Measurements from ENCODE around the gene S100A2. TPM values are rescaled to one million over a fixed set of nuclear protein-coding genes. Genes with fewer than 3 reads are reported as not detected.
"Not testable (repeated sequence)": the region's sequence is repeated elsewhere in the genome, so short reads cannot be mapped to it uniquely, and the experiment has no call there.

The S100A2 gene
- total RNA-seq, 1 experiment from 2014 or later, result not detected

DNA sequence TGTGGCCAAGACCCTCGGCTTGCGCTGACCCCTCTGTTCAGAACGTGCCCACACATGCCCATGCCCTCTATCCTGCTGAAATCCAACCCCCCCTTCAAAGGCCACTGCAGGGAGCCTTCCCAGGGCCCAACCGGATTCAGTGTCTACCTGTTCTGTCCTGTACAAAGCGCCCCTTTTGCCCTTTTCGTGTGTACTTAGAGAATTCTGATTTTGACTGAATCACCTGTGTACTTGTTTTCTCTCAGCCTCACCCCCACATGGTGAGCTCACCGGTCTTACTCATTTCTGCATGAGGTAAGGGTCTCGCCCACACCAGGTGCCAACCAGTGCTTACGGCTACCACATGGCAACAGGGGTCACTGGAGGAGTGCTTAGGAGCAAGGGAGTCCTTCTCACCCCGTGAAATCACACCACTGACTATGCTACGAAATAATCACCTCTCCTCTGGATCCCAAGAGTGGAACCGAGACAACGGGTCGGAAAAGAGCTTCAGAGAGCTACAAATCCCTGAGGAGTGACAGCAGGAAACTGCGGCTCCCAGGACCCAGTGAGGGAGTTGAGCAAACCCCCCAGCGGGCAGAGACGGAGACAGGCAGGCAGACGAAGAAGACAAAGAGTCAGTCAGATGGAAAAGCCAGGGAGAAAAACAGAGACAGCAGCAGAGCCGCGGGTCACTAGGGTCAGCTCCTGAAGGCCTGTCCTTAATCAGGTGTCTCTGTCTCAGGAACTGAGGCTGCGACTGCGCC lies 2.1 kb upstream of the S100A2 start:
- H3K4me1 ChIP-seq (ENCODE audit: low read length), result peaks cover 3% of the 10 kb centered on the region; the same call in 1 of the 2 replicates
- H3K36me3 ChIP-seq (ENCODE audit: insufficient read depth, low read length), result no peaks in the 10 kb centered on the region
- H3K9me3 ChIP-seq (ENCODE audit: low read length), result no peaks in the 10 kb centered on the region
- H2AFZ ChIP-seq (ENCODE audit: low read length), result no peak overlapping the region
- DNase-seq, result peak; percentile 39
- H3K27me3 ChIP-seq (ENCODE audit: low read length), result no peaks in the 10 kb centered on the region
- H3K27ac ChIP-seq (ENCODE audit: low read length), result no peak overlapping the region
- H3K4me3 ChIP-seq (ENCODE audit: low read length), result no peak overlapping the region
- H3K9ac ChIP-seq (ENCODE audit: low read length), result no peak overlapping the region
- no peaks in the 10 kb centered on the region for H3K79me2 ChIP-seq (ENCODE audit: low read length)
- no peaks in the 10 kb centered on the region for H3K9me2 ChIP-seq (replicated peaks; ENCODE audit: insufficient read depth, low read length)
- no peak overlapping the region for H3K4me2 ChIP-seq (ENCODE audit: low read depth, low read length, poor library complexity, severe bottlenecking)
- H4K20me1 ChIP-seq (ENCODE audit: insufficient read depth, low read depth, low read length), result no peaks in the 10 kb centered on the region

DNA sequence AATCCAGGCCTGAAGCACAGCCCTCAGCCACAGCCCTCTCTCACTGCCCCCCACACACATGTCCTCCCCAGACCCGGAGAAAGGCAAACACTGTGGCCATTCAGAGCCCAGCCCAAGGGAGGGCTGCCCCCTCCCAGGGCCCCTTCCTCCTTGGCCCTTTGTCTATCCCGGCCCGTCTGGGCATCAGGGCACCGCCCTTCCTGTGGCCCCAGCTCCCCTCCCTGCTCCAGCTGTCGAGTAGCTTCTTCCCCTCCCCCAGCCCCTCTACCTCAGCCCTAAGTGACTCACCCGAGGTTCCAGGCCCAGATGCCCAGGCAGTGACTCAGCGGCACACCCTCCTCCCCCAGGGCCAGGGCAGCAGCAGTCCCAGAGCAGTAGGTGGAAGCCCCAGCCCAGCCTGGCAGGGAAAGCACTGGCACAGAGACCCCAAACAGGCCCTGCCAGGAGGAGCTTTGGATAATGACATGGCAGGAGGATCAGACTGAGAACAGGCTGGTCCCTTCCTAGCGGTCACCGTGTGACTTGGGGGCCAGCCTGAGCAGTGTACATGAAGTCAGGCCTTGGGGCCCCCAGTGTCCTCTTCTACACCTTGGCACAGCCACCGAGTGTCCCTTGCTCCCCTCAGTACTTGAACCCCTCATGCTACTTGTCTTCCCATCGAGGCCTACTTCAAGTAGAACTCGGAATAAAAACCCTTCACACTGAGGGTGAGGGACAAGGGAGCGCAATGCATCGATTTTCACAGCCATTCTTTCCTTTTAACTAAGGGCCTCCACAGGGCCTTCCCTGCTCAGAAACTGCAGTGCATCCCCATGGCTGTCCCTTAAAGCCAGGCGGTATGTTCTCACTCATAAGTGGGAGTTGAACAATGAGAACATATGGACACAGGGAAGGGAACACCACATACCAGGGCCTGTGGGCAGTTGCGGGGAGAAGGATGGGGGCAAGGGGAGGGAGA lies 1.0 kb upstream of the S100A2 start:
- no peaks in the 10 kb centered on the region for H3K9me2 ChIP-seq (replicated peaks; ENCODE audit: insufficient read depth, low read length)
- H3K9me3 ChIP-seq (ENCODE audit: low read length), result no peaks in the 10 kb centered on the region
- H3K79me2 ChIP-seq (ENCODE audit: low read length), result no peaks in the 10 kb centered on the region
- H3K4me1 ChIP-seq (ENCODE audit: low read length), result peaks cover 3% of the 10 kb centered on the region; the same call in 1 of the 2 replicates
- H2AFZ ChIP-seq (ENCODE audit: low read length), result no peak overlapping the region
- no peaks in the 10 kb centered on the region for H3K27me3 ChIP-seq (ENCODE audit: low read length)
- peak; percentile 45 for DNase-seq
- no peaks in the 10 kb centered on the region for H3K36me3 ChIP-seq (ENCODE audit: insufficient read depth, low read length)
- H4K20me1 ChIP-seq (ENCODE audit: insufficient read depth, low read depth, low read length), result no peaks in the 10 kb centered on the region
- no peak overlapping the region for H3K4me2 ChIP-seq (ENCODE audit: low read depth, low read length, poor library complexity, severe bottlenecking)
- H3K9ac ChIP-seq (ENCODE audit: low read length), result no peak overlapping the region
- no peak overlapping the region for H3K27ac ChIP-seq (ENCODE audit: low read length)
- H3K4me3 ChIP-seq (ENCODE audit: low read length), result no peak overlapping the region

DNA sequence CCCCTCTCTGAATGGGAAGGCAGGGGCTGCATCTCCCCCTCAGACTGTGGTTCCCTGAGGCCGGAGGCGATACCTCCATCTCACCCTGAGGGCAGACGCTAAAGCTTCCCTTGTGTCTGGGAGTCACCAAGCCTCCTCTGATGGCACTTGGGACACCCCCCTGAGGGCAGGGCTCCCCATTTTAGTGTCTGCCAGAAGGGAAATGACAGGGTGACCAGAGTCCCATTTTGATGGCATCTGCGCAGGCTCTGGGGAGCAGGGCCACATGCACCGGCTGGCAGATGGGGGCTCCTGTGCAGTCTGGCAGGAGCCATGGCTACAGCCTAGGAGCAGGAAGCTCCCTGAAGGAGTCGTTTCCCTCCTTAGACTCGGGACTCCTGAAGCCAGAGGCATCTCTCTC lies 1.7 kb downstream of the S100A2 start:
- H2AFZ ChIP-seq (ENCODE audit: low read length), result no peak overlapping the region
- no peaks in the 10 kb centered on the region for H4K20me1 ChIP-seq (ENCODE audit: insufficient read depth, low read depth, low read length)
- H3K4me2 ChIP-seq (ENCODE audit: low read depth, low read length, poor library complexity, severe bottlenecking), result no peak overlapping the region
- no peaks in the 10 kb centered on the region for H3K36me3 ChIP-seq (ENCODE audit: insufficient read depth, low read length)
- H3K79me2 ChIP-seq (ENCODE audit: low read length), result no peaks in the 10 kb centered on the region
- no peak for DNase-seq
- H3K4me3 ChIP-seq (ENCODE audit: low read length), result no peak overlapping the region
- H3K27me3 ChIP-seq (ENCODE audit: low read length), result no peaks in the 10 kb centered on the region
- H3K27ac ChIP-seq (ENCODE audit: low read length), result no peak overlapping the region
- peaks cover 3% of the 10 kb centered on the region; the same call in 1 of the 2 replicates for H3K4me1 ChIP-seq (ENCODE audit: low read length)
- no peak overlapping the region for H3K9ac ChIP-seq (ENCODE audit: low read length)
- no peaks in the 10 kb centered on the region for H3K9me3 ChIP-seq (ENCODE audit: low read length)
- no peaks in the 10 kb centered on the region for H3K9me2 ChIP-seq (replicated peaks; ENCODE audit: insufficient read depth, low read length)

DNA sequence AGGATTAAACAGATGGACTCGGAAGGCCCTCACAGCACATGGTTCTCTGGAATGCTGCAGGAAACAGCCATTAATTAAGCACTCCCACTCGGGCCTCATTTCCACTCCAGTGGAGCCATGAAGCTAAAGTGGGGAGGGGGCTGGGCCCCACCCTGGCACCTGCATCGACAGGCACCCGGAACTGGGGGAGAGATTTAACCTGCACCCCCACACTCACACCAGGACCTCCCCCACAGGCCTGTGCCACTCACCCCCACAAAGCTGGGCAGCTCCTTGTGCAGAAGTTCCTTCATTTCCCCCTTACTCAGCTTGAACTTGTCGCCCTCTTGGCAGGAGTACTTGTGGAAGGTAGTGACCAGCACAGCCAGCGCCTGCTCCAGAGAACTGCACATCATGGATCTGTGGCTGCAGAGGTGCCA lies 2.2 kb downstream of the S100A2 start:
- no peak overlapping the region for H3K4me3 ChIP-seq (ENCODE audit: low read length)
- H3K4me1 ChIP-seq (ENCODE audit: low read length), result no peaks in the 10 kb centered on the region
- no peak overlapping the region for H3K9ac ChIP-seq (ENCODE audit: low read length)
- no peaks in the 10 kb centered on the region for H4K20me1 ChIP-seq (ENCODE audit: insufficient read depth, low read depth, low read length)
- H3K27me3 ChIP-seq (ENCODE audit: low read length), result no peaks in the 10 kb centered on the region
- H3K9me2 ChIP-seq (replicated peaks; ENCODE audit: insufficient read depth, low read length), result no peaks in the 10 kb centered on the region
- no peaks in the 10 kb centered on the region for H3K36me3 ChIP-seq (ENCODE audit: insufficient read depth, low read length)
- H3K79me2 ChIP-seq (ENCODE audit: low read length), result no peaks in the 10 kb centered on the region
- H3K4me2 ChIP-seq (ENCODE audit: low read depth, low read length, poor library complexity, severe bottlenecking), result no peak overlapping the region
- no peak for DNase-seq
- no peak overlapping the region for H2AFZ ChIP-seq (ENCODE audit: low read length)
- no peak overlapping the region for H3K27ac ChIP-seq (ENCODE audit: low read length)
- H3K9me3 ChIP-seq (ENCODE audit: low read length), result no peaks in the 10 kb centered on the region

DNA sequence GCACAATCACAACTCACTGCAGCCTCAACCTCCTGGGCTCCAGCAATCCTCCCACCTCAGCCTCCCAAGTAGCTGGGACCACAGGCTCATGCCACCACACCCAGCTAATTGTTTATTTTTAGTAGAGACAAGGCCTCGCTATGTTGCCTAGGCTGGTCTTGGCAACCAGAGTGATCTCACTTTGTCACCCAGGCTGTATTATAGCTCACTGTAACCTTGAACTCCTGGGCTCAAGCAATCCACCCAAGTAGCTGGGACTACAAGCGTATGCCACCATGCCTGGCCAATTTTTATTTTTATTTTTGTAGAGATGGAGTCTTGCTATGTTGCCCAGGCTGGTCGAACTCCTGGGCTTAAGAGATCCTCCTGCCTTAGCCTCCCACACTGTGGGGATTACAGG lies 3.6 kb downstream of the S100A2 start:
- DNase-seq; H3K4me2 ChIP-seq (ENCODE audit: low read depth, low read length, poor library complexity, severe bottlenecking); H3K36me3 ChIP-seq (ENCODE audit: insufficient read depth, low read length); H4K20me1 ChIP-seq (ENCODE audit: insufficient read depth, low read depth, low read length); H3K27me3 ChIP-seq (ENCODE audit: low read length); H3K4me3 ChIP-seq (ENCODE audit: low read length); H3K27ac ChIP-seq (ENCODE audit: low read length); H3K9me2 ChIP-seq (replicated peaks; ENCODE audit: insufficient read depth, low read length); H3K9ac ChIP-seq (ENCODE audit: low read length); H3K9me3 ChIP-seq (ENCODE audit: low read length); H3K4me1 ChIP-seq (ENCODE audit: low read length); H2AFZ ChIP-seq (ENCODE audit: low read length); H3K79me2 ChIP-seq (ENCODE audit: low read length): not testable (repeated sequence)

DNA sequence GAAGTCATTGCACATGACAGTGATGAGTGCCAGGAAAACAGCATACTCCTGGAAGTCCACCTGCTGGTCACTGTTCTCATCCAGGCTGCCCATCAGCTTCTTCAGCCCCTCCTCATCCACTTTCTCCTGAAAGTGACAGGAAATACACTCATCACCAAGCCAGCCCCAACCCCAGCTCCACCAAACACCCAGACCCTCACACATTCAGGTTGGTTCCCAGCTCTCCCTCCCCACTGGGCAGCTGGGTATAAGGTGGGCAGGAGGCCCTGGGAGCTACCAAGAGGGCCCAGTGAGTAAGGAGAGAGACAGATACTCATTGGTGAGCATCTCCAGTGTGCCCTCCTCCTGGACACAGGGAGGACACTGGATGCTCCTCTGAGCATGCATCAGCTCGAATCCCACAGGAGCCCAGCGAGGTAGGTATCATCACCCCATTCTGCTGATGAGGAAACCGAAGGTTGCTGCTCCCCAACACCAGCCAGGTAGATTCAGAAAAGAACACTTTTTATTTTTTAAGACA lies 4.1 kb downstream of the S100A2 start:
- no peaks in the 10 kb centered on the region for H4K20me1 ChIP-seq (ENCODE audit: insufficient read depth, low read depth, low read length)
- H3K79me2 ChIP-seq (ENCODE audit: low read length), result no peaks in the 10 kb centered on the region
- H3K36me3 ChIP-seq (ENCODE audit: insufficient read depth, low read length), result no peaks in the 10 kb centered on the region
- no peak overlapping the region for H3K27ac ChIP-seq (ENCODE audit: low read length)
- DNase-seq, result no peak
- no peaks in the 10 kb centered on the region for H3K9me3 ChIP-seq (ENCODE audit: low read length)
- no peaks in the 10 kb centered on the region for H3K4me1 ChIP-seq (ENCODE audit: low read length)
- H3K4me3 ChIP-seq (ENCODE audit: low read length), result no peak overlapping the region
- no peak overlapping the region for H3K9ac ChIP-seq (ENCODE audit: low read length)
- no peaks in the 10 kb centered on the region for H3K9me2 ChIP-seq (replicated peaks; ENCODE audit: insufficient read depth, low read length)
- no peaks in the 10 kb centered on the region for H3K27me3 ChIP-seq (ENCODE audit: low read length)
- no peak overlapping the region for H2AFZ ChIP-seq (ENCODE audit: low read length)
- H3K4me2 ChIP-seq (ENCODE audit: low read depth, low read length, poor library complexity, severe bottlenecking), result no peak overlapping the region

DNA sequence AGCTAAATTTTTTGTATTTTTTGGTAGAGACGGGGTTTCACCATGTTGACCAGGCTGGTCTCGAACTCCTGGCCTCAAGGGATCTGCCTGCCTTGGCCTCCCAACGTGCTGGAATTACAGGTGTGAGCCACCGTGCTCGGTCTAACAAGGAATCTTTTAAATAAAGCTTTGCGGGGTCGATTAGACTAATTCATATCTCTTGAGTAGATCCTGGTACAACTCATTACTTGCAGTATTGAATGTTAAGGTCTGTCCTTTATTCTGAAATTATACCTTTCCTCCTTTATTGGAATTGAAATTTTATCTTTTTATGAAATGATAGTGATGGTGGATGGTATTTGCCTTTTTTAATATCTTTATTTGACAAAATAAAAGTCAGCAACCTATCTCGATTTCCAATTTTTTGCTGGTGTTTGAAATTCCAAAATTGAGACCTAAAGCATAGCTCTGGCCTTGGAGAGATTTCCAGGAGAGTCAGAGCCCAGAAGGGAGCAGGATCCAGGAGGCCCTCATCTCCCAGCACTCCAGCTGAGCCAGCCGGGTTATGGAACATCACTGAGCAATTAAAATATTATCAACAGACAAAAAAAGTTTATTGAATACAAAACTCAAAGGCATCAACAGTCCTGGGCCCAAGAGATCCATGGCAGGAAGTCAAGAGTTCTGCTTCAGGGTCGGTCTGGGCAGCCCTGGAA lies 4.7 kb downstream of the S100A2 start:
- H3K79me2 ChIP-seq (ENCODE audit: low read length), result no peaks in the 10 kb centered on the region
- no peak overlapping the region for H3K9ac ChIP-seq (ENCODE audit: low read length)
- DNase-seq, result no peak
- H3K4me3 ChIP-seq (ENCODE audit: low read length), result no peak overlapping the region
- H3K27me3 ChIP-seq (ENCODE audit: low read length), result no peaks in the 10 kb centered on the region
- no peaks in the 10 kb centered on the region for H4K20me1 ChIP-seq (ENCODE audit: insufficient read depth, low read depth, low read length)
- no peaks in the 10 kb centered on the region for H3K9me2 ChIP-seq (replicated peaks; ENCODE audit: insufficient read depth, low read length)
- H3K36me3 ChIP-seq (ENCODE audit: insufficient read depth, low read length), result no peaks in the 10 kb centered on the region
- no peak overlapping the region for H3K27ac ChIP-seq (ENCODE audit: low read length)
- no peak overlapping the region for H3K4me2 ChIP-seq (ENCODE audit: low read depth, low read length, poor library complexity, severe bottlenecking)
- no peaks in the 10 kb centered on the region for H3K4me1 ChIP-seq (ENCODE audit: low read length)
- H3K9me3 ChIP-seq (ENCODE audit: low read length), result no peaks in the 10 kb centered on the region
- no peak overlapping the region for H2AFZ ChIP-seq (ENCODE audit: low read length)

DNA sequence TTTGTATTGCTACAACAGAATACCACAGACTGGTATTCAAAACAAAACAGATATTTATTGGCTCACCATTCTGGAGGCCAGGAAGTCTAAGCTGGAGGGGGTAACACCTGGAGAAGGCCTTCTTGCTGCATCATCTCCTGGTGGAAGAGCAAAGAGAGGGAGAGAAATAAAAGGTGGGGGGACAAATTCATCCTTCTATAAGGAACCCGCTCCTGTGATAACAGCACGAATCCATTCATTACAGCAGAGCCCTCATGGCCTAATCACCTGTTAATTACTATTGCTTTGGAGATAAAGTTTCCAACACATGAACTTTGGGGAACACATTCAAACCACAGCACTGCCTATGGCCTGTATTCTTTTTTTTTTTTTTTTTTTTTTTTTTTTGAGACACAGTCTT lies 5.4 kb downstream of the S100A2 start:
- Histone ChIP-seq H3K27ac (ENCODE audit: low read length) (no peak overlapping the region), H3K79me2 (ENCODE audit: low read length) (no peaks in the 10 kb centered on the region), H3K9ac (ENCODE audit: low read length) (no peak overlapping the region), H3K4me2 (ENCODE audit: low read depth, low read length, poor library complexity, severe bottlenecking) (no peak overlapping the region), H3K27me3 (ENCODE audit: low read length) (no peaks in the 10 kb centered on the region), H3K36me3 (ENCODE audit: insufficient read depth, low read length) (no peaks in the 10 kb centered on the region), H4K20me1 (ENCODE audit: insufficient read depth, low read depth, low read length) (no peaks in the 10 kb centered on the region), H3K4me1 (ENCODE audit: low read length) (no peaks in the 10 kb centered on the region), H2AFZ (ENCODE audit: low read length) (no peak overlapping the region), H3K4me3 (ENCODE audit: low read length) (no peak overlapping the region), H3K9me3 (ENCODE audit: low read length) (no peaks in the 10 kb centered on the region), H3K9me2 (replicated peaks; ENCODE audit: insufficient read depth, low read length) (no peaks in the 10 kb centered on the region)
- no peak for DNase-seq
